DOHH2 (cell line): ENCODE data around the gene BCKDHA.

Experiments
- H3F3A ChIP-seq: fragments of 200-600 bp; sonication (generic), shearing (Covaris generic); 2 replicates; pipeline ENCODE4 v1.6.0; 2016; ENCODE audit warnings: antibody characterized with exemption, mild to moderate bottlenecking; ENCODE audit not compliant: control insufficient read depth, insufficient read depth
- H3K27ac ChIP-seq: fragments of 200-600 bp; sonication (generic); 2 replicates; pipeline ENCODE4 v1.5.1; 2014; ENCODE audit warnings: low read depth, mild to moderate bottlenecking, low read length, moderate library complexity
- H3K27me3 ChIP-seq: fragments of 200-600 bp; sonication (generic); 2 replicates; pipeline ENCODE4 v1.6.1; 2014; ENCODE audit warnings: mild to moderate bottlenecking, low read length, mixed read lengths; ENCODE audit not compliant: control insufficient read depth
- H3K36me3 ChIP-seq: fragments of 200-600 bp; sonication (generic); 2 replicates; pipeline ENCODE4 v1.6.1; 2014; ENCODE audit warnings: mild to moderate bottlenecking, low read length, moderate library complexity, mixed read lengths; ENCODE audit not compliant: control insufficient read depth
- H3K4me1 ChIP-seq: fragments of 200-600 bp; sonication (generic); 2 replicates; pipeline ENCODE4 v1.6.1; 2014; ENCODE audit warnings: mild to moderate bottlenecking, low read length, mixed read lengths; ENCODE audit not compliant: control insufficient read depth
- H3K4me2 ChIP-seq: fragments of 200-600 bp; sonication (generic); 2 replicates; pipeline ENCODE4 v1.6.0; 2014; ENCODE audit warnings: mild to moderate bottlenecking, low read length, moderate library complexity
- H3K4me3 ChIP-seq: fragments of 200-600 bp; sonication (generic); 2 replicates; pipeline ENCODE4 v1.5.1; 2014; ENCODE audit warnings: mild to moderate bottlenecking, low read length, mixed read lengths
- H3K79me2 ChIP-seq: fragments of 200-600 bp; sonication (generic); 2 replicates; pipeline ENCODE4 v1.6.1; 2014; ENCODE audit warnings: mild to moderate bottlenecking, low read length, mixed read lengths; ENCODE audit not compliant: control insufficient read depth
- H3K9me2 ChIP-seq: fragments of 200-600 bp; sonication (generic); replicated peaks from 2 replicates; pipeline ENCODE4 v1.6.1; 2014; ENCODE audit warnings: mild to moderate bottlenecking, low read length, mixed read lengths; ENCODE audit not compliant: control insufficient read depth
- H3K9me3 ChIP-seq: fragments of 200-600 bp; sonication (generic); 2 replicates; pipeline ENCODE4 v1.6.1; 2014; ENCODE audit warnings: antibody characterized with exemption, low read length, mixed read lengths; ENCODE audit not compliant: control insufficient read depth, insufficient read depth
- H4K20me1 ChIP-seq: fragments of 200-600 bp; sonication (generic); 2 replicates; pipeline ENCODE4 v1.6.0; 2014; ENCODE audit warnings: low read depth, mild to moderate bottlenecking, antibody characterized with exemption, low read length, moderate library complexity; ENCODE audit not compliant: control insufficient read depth, insufficient read depth
- EZH2phosphoT487 ChIP-seq: fragments of 200-600 bp; sonication (generic); IDR thresholded peaks from 2 replicates; pipeline ENCODE4 v1.6.1; 2017; ENCODE audit warnings: borderline replicate concordance, mild to moderate bottlenecking, antibody characterized with exemption, low read length, moderate library complexity, mixed read lengths
- TF ChIP-seq, protein P1 (sequence below): fragments of 200-600 bp; sonication (generic); IDR thresholded peaks from one replicate; pipeline ENCODE4 v1.5.1; 2014; ENCODE audit warnings: antibody characterized with exemption, mild to moderate bottlenecking, low read depth, low read length; ENCODE audit not compliant: poor library complexity, severe bottlenecking

BCKDHA gene

GRCh38 chr19:41442473-41443355, 45.1 kb downstream of the BCKDHA start, which contains the start of gene ERICH4:
TSS of gene ERICH4 (plus strand) at chr19:41443156. CDS start at chr19:41443170, 14 bp downstream.
- Histone ChIP-seq H3K4me2 (no peak within 1 kb of the TSS), H3K79me2 (peaks cover 17% of the 10 kb centered on the region), H4K20me1 (no peaks in the 10 kb centered on the region), H3K27me3 (no peaks in the 10 kb centered on the region; the same call in 1 of the 2 replicates), H3K9me3 (no peaks in the 10 kb centered on the region), H3K36me3 (peaks cover 5% of the 10 kb centered on the region; the same call in 1 of the 2 replicates), H3K4me3 (no peak within 1 kb of the TSS), H3F3A (0 out of 2 replicates have a peak, but pooled peaks cover 2% of the 10 kb centered on the region), H3K9me2 (no peaks in the 10 kb centered on the region), H3K27ac (no peak within 1 kb of the TSS), H3K4me1 (peaks cover 25% of the 10 kb centered on the region)
- TF ChIP-seq EZH2phosphoT487, result no peak
- TF ChIP-seq, protein P1, sequence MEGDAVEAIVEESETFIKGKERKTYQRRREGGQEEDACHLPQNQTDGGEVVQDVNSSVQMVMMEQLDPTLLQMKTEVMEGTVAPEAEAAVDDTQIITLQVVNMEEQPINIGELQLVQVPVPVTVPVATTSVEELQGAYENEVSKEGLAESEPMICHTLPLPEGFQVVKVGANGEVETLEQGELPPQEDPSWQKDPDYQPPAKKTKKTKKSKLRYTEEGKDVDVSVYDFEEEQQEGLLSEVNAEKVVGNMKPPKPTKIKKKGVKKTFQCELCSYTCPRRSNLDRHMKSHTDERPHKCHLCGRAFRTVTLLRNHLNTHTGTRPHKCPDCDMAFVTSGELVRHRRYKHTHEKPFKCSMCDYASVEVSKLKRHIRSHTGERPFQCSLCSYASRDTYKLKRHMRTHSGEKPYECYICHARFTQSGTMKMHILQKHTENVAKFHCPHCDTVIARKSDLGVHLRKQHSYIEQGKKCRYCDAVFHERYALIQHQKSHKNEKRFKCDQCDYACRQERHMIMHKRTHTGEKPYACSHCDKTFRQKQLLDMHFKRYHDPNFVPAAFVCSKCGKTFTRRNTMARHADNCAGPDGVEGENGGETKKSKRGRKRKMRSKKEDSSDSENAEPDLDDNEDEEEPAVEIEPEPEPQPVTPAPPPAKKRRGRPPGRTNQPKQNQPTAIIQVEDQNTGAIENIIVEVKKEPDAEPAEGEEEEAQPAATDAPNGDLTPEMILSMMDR, result no peak

DNA sequence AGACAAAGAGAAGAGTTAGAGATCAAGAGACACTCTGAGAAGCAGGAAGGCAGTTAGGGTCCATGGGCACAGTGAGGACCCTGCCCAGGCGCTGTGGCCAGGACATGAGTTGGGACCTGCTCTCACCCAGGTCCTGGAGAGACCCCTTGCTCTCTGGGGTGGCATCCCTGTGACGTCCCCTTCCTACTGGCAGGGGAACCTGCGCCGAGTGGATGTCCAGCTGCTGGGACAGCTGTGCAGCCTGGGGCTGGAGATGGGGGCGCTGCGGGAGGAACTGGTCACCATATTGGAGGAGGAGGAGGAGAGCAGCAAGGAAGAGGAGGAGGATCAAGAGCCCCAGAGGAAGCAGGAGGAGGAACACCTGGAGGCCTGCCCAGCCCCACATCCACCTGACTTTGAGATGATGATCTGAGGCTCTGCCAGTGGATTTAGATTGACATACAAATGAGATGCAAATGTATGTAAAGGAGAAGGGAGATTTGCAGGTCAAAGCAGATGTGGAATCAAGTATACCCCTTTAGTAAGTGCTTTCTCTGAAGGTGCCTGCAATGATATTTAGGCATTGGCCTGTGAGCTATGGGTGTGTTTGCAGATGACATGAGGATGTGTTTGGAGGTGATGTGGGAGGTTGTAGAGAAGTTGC, 46.3 kb downstream of the BCKDHA start:
- TF ChIP-seq, protein P1, result no peak
- TF ChIP-seq EZH2phosphoT487, result no peak
- Histone ChIP-seq H3K4me3 (no peak overlapping the region), H3K27me3 (peaks cover 3% of the 10 kb centered on the region; the same call in 1 of the 2 replicates), H3K79me2 (peaks cover 5% of the 10 kb centered on the region), H3K9me3 (no peaks in the 10 kb centered on the region), H3F3A (0 out of 2 replicates have a peak, but pooled peaks cover 2% of the 10 kb centered on the region), H3K4me2 (no peak overlapping the region), H3K27ac (no peak overlapping the region), H3K9me2 (no peaks in the 10 kb centered on the region), H3K36me3 (no peaks in the 10 kb centered on the region), H3K4me1 (peaks cover 21% of the 10 kb centered on the region), H4K20me1 (no peaks in the 10 kb centered on the region)

GRCh38 chr19:41445575-41445974, 48.0 kb downstream of the BCKDHA start:
- no peak overlapping the region for H3K27ac ChIP-seq
- H4K20me1 ChIP-seq, result no peaks in the 10 kb centered on the region
- H3K27me3 ChIP-seq, result peaks cover 5% of the 10 kb centered on the region; the same call in 1 of the 2 replicates
- H3K9me3 ChIP-seq, result no peaks in the 10 kb centered on the region
- peaks cover 17% of the 10 kb centered on the region for H3K4me1 ChIP-seq
- no peak overlapping the region for H3K4me2 ChIP-seq
- no peaks in the 10 kb centered on the region for H3K36me3 ChIP-seq
- H3K79me2 ChIP-seq, result no peaks in the 10 kb centered on the region
- H3F3A ChIP-seq, result 0 out of 2 replicates have a peak, but pooled peaks cover 2% of the 10 kb centered on the region
- TF ChIP-seq, protein P1, result no peak
- TF ChIP-seq EZH2phosphoT487, result no peak
- H3K4me3 ChIP-seq, result no peak overlapping the region
- H3K9me2 ChIP-seq, result no peaks in the 10 kb centered on the region
